ENCODE measurements around the gene ZNF521. TPM values are rescaled to one million over a fixed set of nuclear protein-coding genes. Genes with fewer than 3 reads are reported as not detected.

The ZNF521 gene
- total and polyA plus RNA-seq, 4 donors = 0.50 to 3.7 (median 1.5) TPM

- TF ChIP-seq REST (IDR thresholded peaks at IDR 0.05) = no peak
- TF ChIP-seq TAF1 (conservative IDR thresholded peaks at IDR 0.05) = no peak
- no peak for TF ChIP-seq HNF4A (conservative IDR thresholded peaks at IDR 0.05)
- TF ChIP-seq RAD21 (IDR thresholded peaks at IDR 0.05) = no peak
- no peak for TF ChIP-seq ATF3 (IDR thresholded peaks at IDR 0.05)
- TF ChIP-seq SP1 (IDR thresholded peaks at IDR 0.05) = no peak
- no peak for TF ChIP-seq MAX (IDR thresholded peaks at IDR 0.05)
- no peak for TF ChIP-seq EGR1 (IDR thresholded peaks at IDR 0.05; ENCODE audit: low read depth in 2 of 2)
- TF ChIP-seq RXRA (IDR thresholded peaks at IDR 0.05) = no peak
- TF ChIP-seq JUND (IDR thresholded peaks at IDR 0.05) = no peak
- TF ChIP-seq FOXA1 (IDR thresholded peaks at IDR 0.05) = no peak
These were observed 177.6 kb downstream of the ZNF521 start (continued) for GRCh38 chr18:25174324-25174723.

- Histone ChIP-seq H3K27ac (ENCODE audit: low read depth in 1 of 2, low read length in 2 of 2) (no peak overlapping the region), H3K9ac (ENCODE audit: low read depth in 1 of 2, low read length in 2 of 2) (no peak overlapping the region), H3K4me3 (ENCODE audit: low read depth in 1 of 3, low read length in 3 of 3) (no peak overlapping the region), H3K27me3 (ENCODE audit: control insufficient read depth in 4 of 4, insufficient read depth in 4 of 4, low read length in 3 of 4) (no peaks in the 10 kb centered on the region), H3K36me3 (ENCODE audit: control insufficient read depth in 4 of 4, insufficient read depth in 3 of 4, low read depth in 1 of 4, low read length in 3 of 4) (no peaks in the 10 kb centered on the region), H3K4me1 (ENCODE audit: control insufficient read depth in 4 of 4, insufficient read depth in 4 of 4, low read length in 3 of 4) (no peaks in the 10 kb centered on the region), H3K9me3 (ENCODE audit: control insufficient read depth in 4 of 4, low read length in 3 of 4) (no peaks in the 10 kb centered on the region)
- 80% methylated on average over 3 of the region's 3 CpGs for WGBS
- no peak for DNase-seq (ENCODE audit: low spot score)
- TF ChIP-seq CTCF (IDR thresholded peaks at IDR 0.05; ENCODE audit: low read depth, low read length, missing input control) (no peak), EGR1 (IDR thresholded peaks at IDR 0.05; ENCODE audit: low read depth in 2 of 2) (no peak), HNF4A (conservative IDR thresholded peaks at IDR 0.05) (no peak), FOXA1 (IDR thresholded peaks at IDR 0.05) (no peak), TAF1 (conservative IDR thresholded peaks at IDR 0.05) (no peak), RAD21 (IDR thresholded peaks at IDR 0.05) (no peak), FOXA2 (IDR thresholded peaks at IDR 0.05) (no peak), NR2F2 (IDR thresholded peaks at IDR 0.05) (no peak), ATF3 (IDR thresholded peaks at IDR 0.05) (no peak), SP1 (IDR thresholded peaks at IDR 0.05) (no peak), JUND (IDR thresholded peaks at IDR 0.05) (no peak), GABPA (IDR thresholded peaks at IDR 0.05 in 1 of 2, conservative IDR thresholded peaks at IDR 0.05 in 1 of 2) (no peak), YY1 (IDR thresholded peaks at IDR 0.05) (no peak), ZBTB33 (IDR thresholded peaks at IDR 0.05) (no peak)
These were observed 180.6 kb downstream of the ZNF521 start for GRCh38 chr18:25171334-25171733.
